SK-N-SH (cell line): ENCODE measurements around the gene ANP32A. TPM values are rescaled to one million over a fixed set of nuclear protein-coding genes. Genes with fewer than 3 reads are reported as not detected.
A peak's percentile ranks its signal among the peaks of the same experiment; 100 is the strongest.

Experiments
- CTCF ChIA-PET: fragments of 300-600, 350-600 bp; formaldehyde crosslinking; extraction: SDS; loops from one replicate; lab custom pipeline; 2021; lab: Yijun Ruan, JAX
- POLR2A ChIA-PET: fragments of 350-600 bp; sonication (Branson Sonifier 250); formaldehyde crosslinking; extraction: SDS; loops from one replicate; lab custom pipeline; 2020; ENCODE audit warnings: antibody characterized with exemption, inconsistent platforms; lab: Yijun Ruan, JAX
- DNase-seq: peaks from one replicate; pipeline ENCODE4 v3.0.0; 2012
- H2AFZ ChIP-seq: fragments of 200-600 bp; sonication (generic); 2 replicates; pipeline ENCODE4 v1.8.1; 2016; ENCODE audit warnings: antibody characterized with exemption, mild to moderate bottlenecking, low read depth
- H3F3A ChIP-seq: fragments of 200-600 bp; sonication (generic); replicated peaks from 2 replicates; pipeline ENCODE3; 2016; ENCODE audit warnings: antibody characterized with exemption, mild to moderate bottlenecking; ENCODE audit not compliant: insufficient read depth
- H3K27ac ChIP-seq, 2 experiments: fragments of 200-500 bp in 1 of 2; fragments of 200-600 bp in 1 of 2; sonication (Bioruptor generic) in 1 of 2; sonication (generic), shearing (Covaris generic) in 1 of 2; 2 replicates each; pipeline versions ENCODE4 v1.5.1 to v1.6.1; 2014 to 2016; ENCODE audit warnings: low read depth in 2 of 2, inconsistent platforms in 1 of 2, low read length in 1 of 2, mild to moderate bottlenecking in 1 of 2, mixed read lengths in 1 of 2
- H3K27me3 ChIP-seq: fragments of 200-600 bp; sonication (generic), shearing (Covaris generic); 2 replicates; pipeline ENCODE4 v1.6.1; 2016; ENCODE audit warnings: mixed run types; ENCODE audit not compliant: insufficient read depth
- H3K36me3 ChIP-seq, 2 experiments: fragments of 200-500 bp in 1 of 2; fragments of 200-600 bp in 1 of 2; sonication (Bioruptor generic) in 1 of 2; sonication (generic) in 1 of 2; replicated peaks in 1 of 2; 2 replicates each; pipeline versions ENCODE3 to v1.5.1; 2014 to 2016; ENCODE audit warnings: low read length in 1 of 2, mild to moderate bottlenecking in 1 of 2; ENCODE audit not compliant: insufficient read depth in 2 of 2, control insufficient read depth in 1 of 2
- H3K4me1 ChIP-seq, 2 experiments: fragments of 200-500 bp in 1 of 2; fragments of 200-600 bp in 1 of 2; sonication (Bioruptor generic) in 1 of 2; sonication (generic), shearing (Covaris generic) in 1 of 2; 2 replicates each; pipeline versions ENCODE4 v1.5.1 to v1.6.1; 2014 to 2016; ENCODE audit warnings: low read depth in 1 of 2, low read length in 1 of 2, mixed run types in 1 of 2; ENCODE audit not compliant: insufficient read depth in 2 of 2, control insufficient read depth in 1 of 2
- H3K4me2 ChIP-seq: fragments of 200-600 bp; sonication (generic), shearing (Covaris generic); 2 replicates; pipeline ENCODE4 v1.6.1; 2017; ENCODE audit warnings: mixed run types
- H3K4me3 ChIP-seq, 2 experiments: fragments of 200-500 bp in 1 of 2; fragments of 200-600 bp in 1 of 2; sonication (Bioruptor generic) in 1 of 2; sonication (generic), shearing (Covaris generic) in 1 of 2; 2 replicates each; pipeline versions ENCODE4 v1.5.1 to v1.8.1; 2014 to 2016; ENCODE audit warnings: low read depth in 2 of 2, inconsistent platforms in 1 of 2, low read length in 1 of 2, mild to moderate bottlenecking in 1 of 2, mixed read lengths in 1 of 2, moderate library complexity in 1 of 2
- H3K79me2 ChIP-seq: fragments of 200-600 bp; sonication (generic); 2 replicates; pipeline ENCODE4 v1.8.1; 2017; ENCODE audit warnings: mild to moderate bottlenecking; ENCODE audit not compliant: insufficient read depth
- H3K9ac ChIP-seq: fragments of 200-600 bp; sonication (generic); 2 replicates; pipeline ENCODE4 v1.6.1; 2017; ENCODE audit warnings: mixed run types
- H3K9me2 ChIP-seq: fragments of 200-600 bp; sonication (generic); 2 replicates; pipeline ENCODE4 v1.6.1; 2017; ENCODE audit warnings: mixed run types
- H3K9me3 ChIP-seq: fragments of 200-600 bp; sonication (generic); 2 replicates; pipeline ENCODE4 v1.6.1; 2017; ENCODE audit warnings: mixed run types, mild to moderate bottlenecking, moderate library complexity
- H4K20me1 ChIP-seq: fragments of 200-600 bp; sonication (generic); 2 replicates; pipeline ENCODE4 v1.6.1; 2017; ENCODE audit warnings: mild to moderate bottlenecking, mixed run types; ENCODE audit not compliant: insufficient read depth
- CTCF ChIP-seq: fragments of 200-600 bp; sonication (generic); IDR thresholded peaks from 2 replicates; pipeline ENCODE4 v1.6.1; 2017; ENCODE audit warnings: antibody characterized with exemption, mild to moderate bottlenecking, moderate library complexity
- ELF1 ChIP-seq: IDR thresholded peaks from 2 replicates; pipeline ENCODE4 v1.4.0; 2012
- EP300 ChIP-seq, 2 experiments: IDR thresholded peaks; 2 replicates each; pipeline versions ENCODE4 v1.4.0 to v1.6.1; 2012; ENCODE audit warnings: borderline replicate concordance in 1 of 2, low read depth in 1 of 2, low read length in 1 of 2
- GATA2 ChIP-seq: sonication (generic); formaldehyde crosslinking; IDR thresholded peaks from 2 replicates; pipeline ENCODE4 v1.5.0; 2020; ENCODE audit warnings: mild to moderate bottlenecking, missing genetic modification reagents
- MEF2A ChIP-seq: IDR thresholded peaks from 2 replicates; pipeline ENCODE4 v1.4.0; 2012; ENCODE audit warnings: low read depth, borderline replicate concordance
- MXI1 ChIP-seq: IDR thresholded peaks from 2 replicates; pipeline ENCODE4 v1.6.1; 2012; ENCODE audit warnings: mild to moderate bottlenecking, low read depth, low read length, improper control_type of control experiment
- RAD21 ChIP-seq: IDR thresholded peaks from 2 replicates; pipeline ENCODE4 v1.6.1; 2012; ENCODE audit warnings: mild to moderate bottlenecking, low read length
- RCOR1 ChIP-seq: fragments of 150-350 bp; IDR thresholded peaks from 2 replicates; pipeline ENCODE4 v1.6.1; 2017; ENCODE audit warnings: antibody characterized with exemption, low read length
- WGBS: methylation state at CpG from one replicate; pipeline ENCODE4 v1.1.6; 2017; ENCODE audit warnings: low lambda C conversion rate; 5-methylcytosine and 5-hydroxymethylcytosine counted together
- polyA plus RNA-seq, 3 experiments: library from polyadenylated mRNA; depleted of rRNA; stranded (reverse); fragments of >200 nt; gene quantifications; 2 replicates each; pipeline ENCODE4 v1.2.3, GENCODE V29; 2012
- TF ChIP-seq, protein P1 (sequence below): IDR thresholded peaks from 2 replicates; pipeline ENCODE4 v1.6.1; 2012; ENCODE audit warnings: mild to moderate bottlenecking, low read depth, low read length, moderate library complexity

ANP32A gene
- polyA plus RNA-seq, 1 of the 3 experiments (the other 2 are of a cell fraction), result 58.4 TPM

GRCh38 chr15:68851971-68852370 is 31.3 kb upstream of the ANP32A start:
- Histone ChIP-seq H3K27ac (no peak overlapping the region), H3K4me1 (peaks cover 0 to 12% of the 10 kb centered on the region in 2 experiments; a peak in 1 of 4 replicates), H3K9me2 (no peaks in the 10 kb centered on the region), H4K20me1 (no peaks in the 10 kb centered on the region), H3K36me3 (no peaks in the 10 kb centered on the region), H3F3A (no peaks in the 10 kb centered on the region), H3K79me2 (no peaks in the 10 kb centered on the region), H3K9ac (no peak overlapping the region), H3K27me3 (peaks cover 8% of the 10 kb centered on the region; the same call in 1 of the 2 replicates), H3K4me2 (no peak overlapping the region), H3K4me3 (no peak overlapping the region), H3K9me3 (peaks cover under 1% of the 10 kb centered on the region; the same call in 1 of the 2 replicates), H2AFZ (no peak overlapping the region)
- TF ChIP-seq ELF1 (no peak), CTCF (no peak), RAD21 (no peak), EP300 (IDR thresholded peaks at IDR 0.05; ENCODE audit: borderline replicate concordance in 1 of 2, low read depth in 1 of 2, low read length in 1 of 2) (no peak)
- TF ChIP-seq, protein P1, sequence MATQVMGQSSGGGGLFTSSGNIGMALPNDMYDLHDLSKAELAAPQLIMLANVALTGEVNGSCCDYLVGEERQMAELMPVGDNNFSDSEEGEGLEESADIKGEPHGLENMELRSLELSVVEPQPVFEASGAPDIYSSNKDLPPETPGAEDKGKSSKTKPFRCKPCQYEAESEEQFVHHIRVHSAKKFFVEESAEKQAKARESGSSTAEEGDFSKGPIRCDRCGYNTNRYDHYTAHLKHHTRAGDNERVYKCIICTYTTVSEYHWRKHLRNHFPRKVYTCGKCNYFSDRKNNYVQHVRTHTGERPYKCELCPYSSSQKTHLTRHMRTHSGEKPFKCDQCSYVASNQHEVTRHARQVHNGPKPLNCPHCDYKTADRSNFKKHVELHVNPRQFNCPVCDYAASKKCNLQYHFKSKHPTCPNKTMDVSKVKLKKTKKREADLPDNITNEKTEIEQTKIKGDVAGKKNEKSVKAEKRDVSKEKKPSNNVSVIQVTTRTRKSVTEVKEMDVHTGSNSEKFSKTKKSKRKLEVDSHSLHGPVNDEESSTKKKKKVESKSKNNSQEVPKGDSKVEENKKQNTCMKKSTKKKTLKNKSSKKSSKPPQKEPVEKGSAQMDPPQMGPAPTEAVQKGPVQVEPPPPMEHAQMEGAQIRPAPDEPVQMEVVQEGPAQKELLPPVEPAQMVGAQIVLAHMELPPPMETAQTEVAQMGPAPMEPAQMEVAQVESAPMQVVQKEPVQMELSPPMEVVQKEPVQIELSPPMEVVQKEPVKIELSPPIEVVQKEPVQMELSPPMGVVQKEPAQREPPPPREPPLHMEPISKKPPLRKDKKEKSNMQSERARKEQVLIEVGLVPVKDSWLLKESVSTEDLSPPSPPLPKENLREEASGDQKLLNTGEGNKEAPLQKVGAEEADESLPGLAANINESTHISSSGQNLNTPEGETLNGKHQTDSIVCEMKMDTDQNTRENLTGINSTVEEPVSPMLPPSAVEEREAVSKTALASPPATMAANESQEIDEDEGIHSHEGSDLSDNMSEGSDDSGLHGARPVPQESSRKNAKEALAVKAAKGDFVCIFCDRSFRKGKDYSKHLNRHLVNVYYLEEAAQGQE, result no peak
- ChIA-PET POLR2A (no interaction called here), CTCF (interaction anchor here (0.6 to 1.6 kb wide), 6 partner anchors 9 to 302 kb away, joined by 3 to 7 read pairs (median 3); no protein-coding TSS in a partner anchor)
- WGBS, result 54% methylated on average over 2 of the region's 2 CpGs
- no peak for DNase-seq

- WGBS, result 24% methylated on average over 2 of the region's 2 CpGs
- no peaks in the 10 kb centered on the region for H3K36me3 ChIP-seq
- no peak overlapping the region for H3K27ac ChIP-seq
- H3K9me2 ChIP-seq, result no peaks in the 10 kb centered on the region
- POLR2A ChIA-PET, result no interaction called here
- peak; percentile 14; the same call in 1 of the 2 replicates for TF ChIP-seq MXI1
- no peak for TF ChIP-seq MEF2A
- peak; percentile 72 for TF ChIP-seq RCOR1
- TF ChIP-seq GATA2 (CRISPR knock-in tag), result peak; percentile 64
- H2AFZ ChIP-seq, result no peak overlapping the region
- DNase-seq, result peak; percentile 66
- no peaks in the 10 kb centered on the region for H4K20me1 ChIP-seq
- peaks cover 19% of the 10 kb centered on the region; the same call in 1 of the 2 replicates for H3K27me3 ChIP-seq
- no peaks in the 10 kb centered on the region for H3F3A ChIP-seq
- no peak overlapping the region for H3K4me2 ChIP-seq
- H3K79me2 ChIP-seq, result no peaks in the 10 kb centered on the region
- CTCF ChIA-PET, result interaction anchor here (0.5 to 2.0 kb wide), 6 partner anchors 26 to 468 kb away, joined by 3 to 8 read pairs (median 3); no protein-coding TSS in a partner anchor
- H3K9ac ChIP-seq, result no peak overlapping the region
- no peaks in the 10 kb centered on the region for H3K9me3 ChIP-seq
- no peak overlapping the region for H3K4me3 ChIP-seq
- H3K4me1 ChIP-seq, result peaks cover 0 to 12% of the 10 kb centered on the region in 2 experiments; a peak in 1 of 4 replicates
These were observed 28.8 kb upstream of the ANP32A start for GRCh38 chr15:68849497-68849896.
